K562 (cell line): Measurements from ENCODE around the gene PIK3C2B. TPM values are rescaled to one million over a fixed set of nuclear protein-coding genes. Genes with fewer than 3 reads are reported as not detected.

ENCODE experiments used
- CHD2 ChIP-seq: IDR thresholded peaks from 2 replicates; pipeline ENCODE4 v1.6.1; 2011; ENCODE audit warnings: low read depth, low read length
- KDM5B ChIP-seq: fragments of 200-600 bp; sonication (generic); IDR thresholded peaks from 2 replicates; pipeline ENCODE4 v1.6.1; 2012; ENCODE audit warnings: low read depth, mild to moderate bottlenecking, moderate library complexity, low read length, control low read depth, inconsistent platforms; ENCODE audit not compliant: insufficient replicate concordance
- MAZ ChIP-seq, 2 experiments: fragments of 450-650 bp in 1 of 2; sonication (generic) in 1 of 2; formaldehyde crosslinking; IDR thresholded peaks in 1 of 2; conservative IDR thresholded peaks in 1 of 2; 2 replicates each; pipeline versions ENCODE4 v1.4.0 to v1.5.0; 2020; ENCODE audit warnings: mild to moderate bottlenecking in 1 of 2, missing genetic modification reagents in 1 of 2
- PURB ChIP-seq: sonication (generic); formaldehyde crosslinking; IDR thresholded peaks from 2 replicates; pipeline ENCODE4 v1.9.0; 2021; ENCODE audit warnings: low read depth, mild to moderate bottlenecking, missing genetic modification reagents
- SIN3A ChIP-seq, 2 experiments: fragments of 150-350 bp in 1 of 2; IDR thresholded peaks; 2 replicates each; pipeline ENCODE4 v1.6.1; 2011 to 2016; ENCODE audit warnings: borderline replicate concordance in 2 of 2, low read depth in 2 of 2, low read length in 2 of 2, mild to moderate bottlenecking in 2 of 2, moderate library complexity in 2 of 2; ENCODE audit not compliant: control insufficient read depth in 1 of 2
- SMARCE1 ChIP-seq: fragments of 450-650 bp; IDR thresholded peaks from 2 replicates; pipeline ENCODE4 v1.7.1; 2016; ENCODE audit warnings: mild to moderate bottlenecking
- SP1 ChIP-seq: sonication (generic); formaldehyde crosslinking; IDR thresholded peaks from 2 replicates; pipeline ENCODE4 v1.8.1; 2022; ENCODE audit warnings: mild to moderate bottlenecking, missing genetic modification reagents
- TBP ChIP-seq: optimal IDR thresholded peaks from 2 replicates; pipeline ENCODE3; 2011; ENCODE audit warnings: low read depth, low read length, improper control_type of control experiment
- ZNF184 ChIP-seq: sonication (generic); formaldehyde crosslinking; IDR thresholded peaks from 2 replicates; pipeline ENCODE4 v1.5.0; 2020; ENCODE audit warnings: missing genetic modification reagents
- ZNF232 ChIP-seq: sonication (generic); formaldehyde crosslinking; IDR thresholded peaks from 2 replicates; pipeline ENCODE4 v1.8.0; 2022; ENCODE audit warnings: mild to moderate bottlenecking, missing genetic modification reagents
- ZNF586 ChIP-seq: fragments of 450-650 bp; formaldehyde crosslinking; conservative IDR thresholded peaks from 2 replicates; pipeline ENCODE4 v1.4.0; 2020; ENCODE audit warnings: mild to moderate bottlenecking, moderate library complexity
- ZNF785 ChIP-seq: fragments of 250-450 bp; sonication (Bioruptor Pico); IDR thresholded peaks from 2 replicates; pipeline ENCODE4 v1.4.0; 2020; ENCODE audit warnings: mild to moderate bottlenecking
- polyA plus RNA-seq, 8 experiments: library from polyadenylated mRNA; depleted of rRNA in 4 of 8; stranded (reverse) in 5 of 8; unstranded in 3 of 8; fragments of >200 nt; fragmentation: Nextera tagmentation in 2 of 8; fragmentation: Illumina TruSeq in 1 of 8; extraction: Ambion mirVana in 2 of 8; extraction: Trizol in 1 of 8; gene quantifications; 2 replicates each; pipeline versions ENCODE4 v1.2.1 to v1.2.3, GENCODE V29; 2011 to 2014; ENCODE audit warnings: inconsistent platforms in 1 of 8, missing spikeins in 1 of 8
- total RNA-seq, 7 experiments: library from RNA; depleted of rRNA in 6 of 7; stranded (reverse); fragments of >200 nt in 6 of 7; fragmentation: Illumina TruSeq in 2 of 7; extraction: Trizol in 2 of 7; gene quantifications; 2 replicates each; pipeline versions ENCODE4 v1.2.1 to v1.2.3, GENCODE V29; 2011 to 2021; ENCODE audit warnings: low replicate concordance in 1 of 7
- TF ChIP-seq, protein P1 (sequence below): sonication (generic); formaldehyde crosslinking; IDR thresholded peaks from 2 replicates; pipeline ENCODE4 v1.8.0; 2022; ENCODE audit warnings: mild to moderate bottlenecking, missing genetic modification reagents
- TF ChIP-seq, protein P2 (sequence below): fragments of 250-450 bp; sonication (Bioruptor Pico); IDR thresholded peaks from 2 replicates; pipeline ENCODE4 v1.8.0; 2021; ENCODE audit warnings: borderline replicate concordance, mild to moderate bottlenecking, moderate library complexity; ENCODE audit not compliant: poor library complexity, severe bottlenecking
- TF ChIP-seq, protein P3 (sequence below): sonication (generic); formaldehyde crosslinking; IDR thresholded peaks from 2 replicates; pipeline ENCODE4 v1.8.0; 2022; ENCODE audit warnings: missing genetic modification reagents, mild to moderate bottlenecking, moderate library complexity, borderline replicate concordance
- TF ChIP-seq, protein P4 (sequence below): sonication (generic); formaldehyde crosslinking; IDR thresholded peaks from 2 replicates; pipeline ENCODE4 v1.8.1; 2023; ENCODE audit warnings: mild to moderate bottlenecking, missing genetic modification reagents

Gene PIK3C2B
- total and polyA plus RNA-seq, 9 of the 15 experiments (the other 6 are each of a cell fraction or from before 2014, with no cell fraction given) = 0.10 to 2.9 (median 0.72) TPM

DNA sequence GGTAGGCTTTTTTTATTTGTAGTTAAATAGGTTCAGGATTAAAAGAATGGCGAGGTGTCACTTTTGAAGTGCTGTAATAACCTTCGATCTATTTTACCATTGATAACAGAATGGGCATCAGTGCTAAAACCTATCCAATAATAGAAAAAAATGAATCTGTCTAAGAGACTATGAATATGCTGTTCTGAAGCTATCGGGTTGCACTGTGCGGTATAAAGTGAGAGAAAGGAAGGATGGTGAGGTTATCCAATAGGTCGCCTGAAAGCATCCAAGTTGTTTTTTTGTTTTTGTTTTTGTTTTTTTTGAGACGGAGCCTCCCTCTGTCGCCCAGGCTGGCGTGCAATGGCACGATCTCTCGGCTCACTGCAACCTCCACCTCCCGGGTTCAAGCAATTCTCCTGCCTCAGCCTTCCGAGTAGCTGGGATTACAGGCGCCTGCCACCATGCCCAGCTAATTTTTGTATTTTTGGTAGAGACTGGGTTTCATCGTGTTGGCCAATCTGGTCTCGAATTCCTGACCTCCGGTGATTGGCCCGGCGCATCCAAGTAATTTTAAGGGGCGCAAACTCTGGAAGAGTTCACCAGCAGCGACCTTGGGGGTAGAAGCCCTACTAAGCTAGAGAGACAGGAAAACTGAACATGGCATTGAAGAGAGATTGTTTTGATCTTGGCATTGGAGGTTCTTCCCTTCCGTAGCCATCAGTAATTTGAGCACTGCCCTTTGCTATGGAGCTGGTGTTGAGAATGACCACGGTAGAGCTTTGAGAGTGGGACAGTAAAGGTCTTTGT, 12.9 kb upstream of the PIK3C2B start (continued):
- TF ChIP-seq, protein P1, sequence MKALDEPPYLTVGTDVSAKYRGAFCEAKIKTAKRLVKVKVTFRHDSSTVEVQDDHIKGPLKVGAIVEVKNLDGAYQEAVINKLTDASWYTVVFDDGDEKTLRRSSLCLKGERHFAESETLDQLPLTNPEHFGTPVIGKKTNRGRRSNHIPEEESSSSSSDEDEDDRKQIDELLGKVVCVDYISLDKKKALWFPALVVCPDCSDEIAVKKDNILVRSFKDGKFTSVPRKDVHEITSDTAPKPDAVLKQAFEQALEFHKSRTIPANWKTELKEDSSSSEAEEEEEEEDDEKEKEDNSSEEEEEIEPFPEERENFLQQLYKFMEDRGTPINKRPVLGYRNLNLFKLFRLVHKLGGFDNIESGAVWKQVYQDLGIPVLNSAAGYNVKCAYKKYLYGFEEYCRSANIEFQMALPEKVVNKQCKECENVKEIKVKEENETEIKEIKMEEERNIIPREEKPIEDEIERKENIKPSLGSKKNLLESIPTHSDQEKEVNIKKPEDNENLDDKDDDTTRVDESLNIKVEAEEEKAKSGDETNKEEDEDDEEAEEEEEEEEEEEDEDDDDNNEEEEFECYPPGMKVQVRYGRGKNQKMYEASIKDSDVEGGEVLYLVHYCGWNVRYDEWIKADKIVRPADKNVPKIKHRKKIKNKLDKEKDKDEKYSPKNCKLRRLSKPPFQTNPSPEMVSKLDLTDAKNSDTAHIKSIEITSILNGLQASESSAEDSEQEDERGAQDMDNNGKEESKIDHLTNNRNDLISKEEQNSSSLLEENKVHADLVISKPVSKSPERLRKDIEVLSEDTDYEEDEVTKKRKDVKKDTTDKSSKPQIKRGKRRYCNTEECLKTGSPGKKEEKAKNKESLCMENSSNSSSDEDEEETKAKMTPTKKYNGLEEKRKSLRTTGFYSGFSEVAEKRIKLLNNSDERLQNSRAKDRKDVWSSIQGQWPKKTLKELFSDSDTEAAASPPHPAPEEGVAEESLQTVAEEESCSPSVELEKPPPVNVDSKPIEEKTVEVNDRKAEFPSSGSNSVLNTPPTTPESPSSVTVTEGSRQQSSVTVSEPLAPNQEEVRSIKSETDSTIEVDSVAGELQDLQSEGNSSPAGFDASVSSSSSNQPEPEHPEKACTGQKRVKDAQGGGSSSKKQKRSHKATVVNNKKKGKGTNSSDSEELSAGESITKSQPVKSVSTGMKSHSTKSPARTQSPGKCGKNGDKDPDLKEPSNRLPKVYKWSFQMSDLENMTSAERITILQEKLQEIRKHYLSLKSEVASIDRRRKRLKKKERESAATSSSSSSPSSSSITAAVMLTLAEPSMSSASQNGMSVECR (CRISPR knock-in tag) = no peak
- no peak; a peak in 1 of 4 replicates for TF ChIP-seq SIN3A (IDR thresholded peaks at IDR 0.05; ENCODE audit: borderline replicate concordance in 2 of 2, control insufficient read depth in 1 of 2, low read depth in 2 of 2, low read length in 2 of 2)
- TF ChIP-seq ZNF232 (CRISPR knock-in tag) = no peak
- no peak for TF ChIP-seq ZNF184 (CRISPR knock-in tag)
- TF ChIP-seq ZNF785 = no peak
- no peak for TF ChIP-seq CHD2
- TF ChIP-seq KDM5B = peak; percentile 17
- TF ChIP-seq, protein P2, sequence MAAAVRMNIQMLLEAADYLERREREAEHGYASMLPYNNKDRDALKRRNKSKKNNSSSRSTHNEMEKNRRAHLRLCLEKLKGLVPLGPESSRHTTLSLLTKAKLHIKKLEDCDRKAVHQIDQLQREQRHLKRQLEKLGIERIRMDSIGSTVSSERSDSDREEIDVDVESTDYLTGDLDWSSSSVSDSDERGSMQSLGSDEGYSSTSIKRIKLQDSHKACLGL (CRISPR knock-in tag) = no peak
- TF ChIP-seq, protein P3, sequence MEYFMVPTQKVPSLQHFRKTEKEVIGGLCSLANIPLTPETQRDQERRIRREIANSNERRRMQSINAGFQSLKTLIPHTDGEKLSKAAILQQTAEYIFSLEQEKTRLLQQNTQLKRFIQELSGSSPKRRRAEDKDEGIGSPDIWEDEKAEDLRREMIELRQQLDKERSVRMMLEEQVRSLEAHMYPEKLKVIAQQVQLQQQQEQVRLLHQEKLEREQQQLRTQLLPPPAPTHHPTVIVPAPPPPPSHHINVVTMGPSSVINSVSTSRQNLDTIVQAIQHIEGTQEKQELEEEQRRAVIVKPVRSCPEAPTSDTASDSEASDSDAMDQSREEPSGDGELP (CRISPR knock-in tag) = no peak
- no peak for TF ChIP-seq TBP
- TF ChIP-seq SP1 (CRISPR knock-in tag) = no peak
- no peak for TF ChIP-seq SMARCE1
- TF ChIP-seq ZNF586 (CRISPR knock-in tag) = no peak
- TF ChIP-seq, protein P4, sequence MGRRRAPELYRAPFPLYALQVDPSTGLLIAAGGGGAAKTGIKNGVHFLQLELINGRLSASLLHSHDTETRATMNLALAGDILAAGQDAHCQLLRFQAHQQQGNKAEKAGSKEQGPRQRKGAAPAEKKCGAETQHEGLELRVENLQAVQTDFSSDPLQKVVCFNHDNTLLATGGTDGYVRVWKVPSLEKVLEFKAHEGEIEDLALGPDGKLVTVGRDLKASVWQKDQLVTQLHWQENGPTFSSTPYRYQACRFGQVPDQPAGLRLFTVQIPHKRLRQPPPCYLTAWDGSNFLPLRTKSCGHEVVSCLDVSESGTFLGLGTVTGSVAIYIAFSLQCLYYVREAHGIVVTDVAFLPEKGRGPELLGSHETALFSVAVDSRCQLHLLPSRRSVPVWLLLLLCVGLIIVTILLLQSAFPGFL = no peak
- no peak for TF ChIP-seq PURB (CRISPR knock-in tag)
- TF ChIP-seq MAZ (CRISPR knock-in tag; conservative IDR thresholded peaks at IDR 0.05 in 1 of 2, IDR thresholded peaks at IDR 0.05 in 1 of 2) = peak in 1 of 2 experiments; percentile 44; a peak in 2 of 4 replicates
